ENCODE measurements around the gene SGPP2. TPM values are rescaled to one million over a fixed set of nuclear protein-coding genes. Genes with fewer than 3 reads are reported as not detected.
A peak's percentile ranks its signal among the peaks of the same experiment; 100 is the strongest.

SGPP2 gene
- total RNA-seq, 1 donor from 2014 or later: not detected

- Mint-ChIP-seq H3K9me3 (ENCODE audit: unreplicated experiment) (no peaks in the 10 kb centered on the region), H3K4me3 (ENCODE audit: unreplicated experiment) (no peak overlapping the region), H3K27ac (ENCODE audit: unreplicated experiment) (no peak overlapping the region), H3K27me3 (ENCODE audit: unreplicated experiment) (no peaks in the 10 kb centered on the region), H3K36me3 (ENCODE audit: unreplicated experiment) (peaks cover 4% of the 10 kb centered on the region), H3K4me1 (ENCODE audit: unreplicated experiment) (peaks cover 4% of the 10 kb centered on the region)
- DNase-seq (ENCODE audit: extremely low spot score, unreplicated experiment): no peak
- TF ChIP-seq CTCF (IDR thresholded peaks at IDR 0.05): no peak
Observed at GRCh38 chr2:222603501-222603900, 179.2 kb downstream of the SGPP2 start.

GRCh38 chr2:222604749-222605515, 180.6 kb downstream of the SGPP2 start:
- no peak for DNase-seq (ENCODE audit: extremely low spot score, unreplicated experiment)
- TF ChIP-seq CTCF (IDR thresholded peaks at IDR 0.05): no peak
- H3K4me1 Mint-ChIP-seq (ENCODE audit: unreplicated experiment): peaks cover 4% of the 10 kb centered on the region
- H3K36me3 Mint-ChIP-seq (ENCODE audit: unreplicated experiment): no peaks in the 10 kb centered on the region
- H3K27me3 Mint-ChIP-seq (ENCODE audit: unreplicated experiment): no peaks in the 10 kb centered on the region
- H3K4me3 Mint-ChIP-seq (ENCODE audit: unreplicated experiment): no peak overlapping the region
- H3K27ac Mint-ChIP-seq (ENCODE audit: unreplicated experiment): peak overlapping the region; percentile 46
- no peaks in the 10 kb centered on the region for H3K9me3 Mint-ChIP-seq (ENCODE audit: unreplicated experiment)

GRCh38 chr2:222606306-222606705, 182.0 kb downstream of the SGPP2 start:
- H3K27me3 Mint-ChIP-seq (ENCODE audit: unreplicated experiment): no peaks in the 10 kb centered on the region
- no peak overlapping the region for H3K4me3 Mint-ChIP-seq (ENCODE audit: unreplicated experiment)
- peaks cover 4% of the 10 kb centered on the region for H3K4me1 Mint-ChIP-seq (ENCODE audit: unreplicated experiment)
- H3K36me3 Mint-ChIP-seq (ENCODE audit: unreplicated experiment): peaks cover 4% of the 10 kb centered on the region
- no peak overlapping the region for H3K27ac Mint-ChIP-seq (ENCODE audit: unreplicated experiment)
- DNase-seq (ENCODE audit: extremely low spot score, unreplicated experiment): no peak
- no peaks in the 10 kb centered on the region for H3K9me3 Mint-ChIP-seq (ENCODE audit: unreplicated experiment)
- no peak for TF ChIP-seq CTCF (IDR thresholded peaks at IDR 0.05)

GRCh38 chr2:222608081-222608480, 183.7 kb downstream of the SGPP2 start:
- DNase-seq (ENCODE audit: extremely low spot score, unreplicated experiment): no peak
- no peaks in the 10 kb centered on the region for H3K27me3 Mint-ChIP-seq (ENCODE audit: unreplicated experiment)
- TF ChIP-seq CTCF (IDR thresholded peaks at IDR 0.05): no peak
- peaks cover 4% of the 10 kb centered on the region for H3K36me3 Mint-ChIP-seq (ENCODE audit: unreplicated experiment)
- H3K4me3 Mint-ChIP-seq (ENCODE audit: unreplicated experiment): no peak overlapping the region
- H3K9me3 Mint-ChIP-seq (ENCODE audit: unreplicated experiment): no peaks in the 10 kb centered on the region
- peaks cover 4% of the 10 kb centered on the region for H3K4me1 Mint-ChIP-seq (ENCODE audit: unreplicated experiment)
- no peak overlapping the region for H3K27ac Mint-ChIP-seq (ENCODE audit: unreplicated experiment)

- Mint-ChIP-seq H3K36me3 (ENCODE audit: unreplicated experiment) (peaks cover 4% of the 10 kb centered on the region), H3K27ac (ENCODE audit: unreplicated experiment) (no peak overlapping the region), H3K9me3 (ENCODE audit: unreplicated experiment) (no peaks in the 10 kb centered on the region), H3K4me1 (ENCODE audit: unreplicated experiment) (peaks cover 4% of the 10 kb centered on the region), H3K27me3 (ENCODE audit: unreplicated experiment) (no peaks in the 10 kb centered on the region), H3K4me3 (ENCODE audit: unreplicated experiment) (no peak overlapping the region)
- DNase-seq (ENCODE audit: extremely low spot score, unreplicated experiment): no peak
- no peak for TF ChIP-seq CTCF (IDR thresholded peaks at IDR 0.05)
Observed at GRCh38 chr2:222609381-222609780, 185.0 kb downstream of the SGPP2 start.

Other genes with a start within 250 kb of the SGPP2 start
- 2.3 and 2.8 TPM in 2 replicates for gene PAX3, start 125.5 kb upstream of the SGPP2 start, total RNA-seq
- gene FARSB, start 231.5 kb downstream of the SGPP2 start, total RNA-seq: 15.7 and 15.8 TPM in 2 replicates
- not detected in 2 replicates for gene MOGAT1, start 247.1 kb downstream of the SGPP2 start, total RNA-seq

All from osteocyte (in vitro differentiated cells).